Hematopoietic multipotent progenitor cell (in vitro differentiated cells): Measurements from ENCODE around the gene RHBDD1. TPM values are rescaled to one million over a fixed set of nuclear protein-coding genes. Genes with fewer than 3 reads are reported as not detected.

Source experiments
- DNase-seq, 3 donors: peaks; one replicate each; pipeline ENCODE4 v3.0.0-alpha.2; 2011 to 2015; ENCODE audit warnings: low read depth in 2 of 3, low spot score in 2 of 3
- total RNA-seq: library from RNA; depleted of rRNA; stranded (reverse); fragments of >200 nt; gene quantifications from one replicate; pipeline ENCODE4 v1.2.3, GENCODE V29; 2012

RHBDD1 gene
- total RNA-seq, 1 donor, result 15.6 TPM

GRCh38 chr2:226977775-226978190, 141.9 kb downstream of the RHBDD1 start:
- DNase-seq, result no peak

GRCh38 chr2:226978300-226978699, 142.4 kb downstream of the RHBDD1 start:
- no peak for DNase-seq

GRCh38 chr2:226979004-226979403, 143.2 kb downstream of the RHBDD1 start:
- DNase-seq, result no peak

- peak in 2 of 3 donors; percentile 9 to 24 for DNase-seq
Measured at GRCh38 chr2:226981791-226982326, 146.0 kb downstream of the RHBDD1 start.

- DNase-seq, result no peak
Measured at GRCh38 chr2:226983895-226984749, 148.3 kb downstream of the RHBDD1 start.

GRCh38 chr2:226984750-226985582, 149.1 kb downstream of the RHBDD1 start:
- peak; percentile 3 to 56 (median 8) for DNase-seq

- no peak for DNase-seq
Measured at GRCh38 chr2:226985583-226985946, 149.7 kb downstream of the RHBDD1 start.

GRCh38 chr2:226991663-226992062, 155.8 kb downstream of the RHBDD1 start:
- DNase-seq, result no peak

- DNase-seq, result no peak
Measured at GRCh38 chr2:226993171-226993570, 157.3 kb downstream of the RHBDD1 start.

GRCh38 chr2:226994775-226995174, 158.9 kb downstream of the RHBDD1 start:
- DNase-seq, result no peak

- no peak for DNase-seq
Measured at GRCh38 chr2:226995625-226996041, 159.8 kb downstream of the RHBDD1 start.

- DNase-seq, result no peak
Measured at GRCh38 chr2:226999661-227000060, 163.8 kb downstream of the RHBDD1 start.

GRCh38 chr2:227000123-227000522, 164.3 kb downstream of the RHBDD1 start:
- DNase-seq, result no peak

- DNase-seq, result no peak
Measured at GRCh38 chr2:227004482-227004881, 168.6 kb downstream of the RHBDD1 start.

GRCh38 chr2:227006189-227006897, 170.5 kb downstream of the RHBDD1 start:
- DNase-seq, result no peak

- no peak for DNase-seq
Measured at GRCh38 chr2:227007148-227007547, 171.3 kb downstream of the RHBDD1 start.

GRCh38 chr2:227007940-227008339, 172.1 kb downstream of the RHBDD1 start:
- no peak for DNase-seq

GRCh38 chr2:227010433-227010832, 174.6 kb downstream of the RHBDD1 start:
- DNase-seq, result no peak

GRCh38 chr2:227013330-227013729, 177.5 kb downstream of the RHBDD1 start:
- no peak for DNase-seq

GRCh38 chr2:227013881-227014280, 178.0 kb downstream of the RHBDD1 start:
- no peak for DNase-seq

GRCh38 chr2:227016894-227017293, 181.0 kb downstream of the RHBDD1 start:
- no peak for DNase-seq
